Glomerular endothelial cell (primary cell): ENCODE measurements around the gene KATNAL1. TPM values are rescaled to one million over a fixed set of nuclear protein-coding genes. Genes with fewer than 3 reads are reported as not detected.

Source experiments
- DNase-seq: peaks from one replicate; pipeline ENCODE4 v3.0.0-alpha.2; 2011; ENCODE audit warnings: low read depth, low spot score; ENCODE audit errors: extremely low read depth
- total RNA-seq: library from RNA; depleted of rRNA; stranded (reverse); fragments of >200 nt; gene quantifications from 2 replicates; pipeline ENCODE4 v1.2.3, GENCODE V29; 2015

The KATNAL1 gene
- total RNA-seq, 1 donor from 2014 or later: 22.2 TPM

- DNase-seq: no peak
These were observed 134.6 kb downstream of the KATNAL1 start for GRCh38 chr13:30172593-30173302.

GRCh38 chr13:30170569-30170968 lies 136.8 kb downstream of the KATNAL1 start:
- no peak for DNase-seq

GRCh38 chr13:30169442-30169841 lies 137.9 kb downstream of the KATNAL1 start:
- no peak for DNase-seq

- no peak for DNase-seq
These were observed 141.6 kb downstream of the KATNAL1 start for GRCh38 chr13:30165796-30166195.

GRCh38 chr13:30165071-30165470 lies 142.3 kb downstream of the KATNAL1 start:
- DNase-seq: no peak

- DNase-seq: no peak
These were observed 143.2 kb downstream of the KATNAL1 start for GRCh38 chr13:30164146-30164545.

GRCh38 chr13:30163441-30163840 lies 143.9 kb downstream of the KATNAL1 start:
- no peak for DNase-seq

- no peak for DNase-seq
These were observed 147.9 kb downstream of the KATNAL1 start for GRCh38 chr13:30159446-30159839.

GRCh38 chr13:30158774-30159445 lies 148.4 kb downstream of the KATNAL1 start:
- DNase-seq: no peak

GRCh38 chr13:30157616-30157993 lies 149.7 kb downstream of the KATNAL1 start:
- DNase-seq: no peak

GRCh38 chr13:30156826-30157615 lies 150.3 kb downstream of the KATNAL1 start:
- no peak for DNase-seq

GRCh38 chr13:30156270-30156669 lies 151.1 kb downstream of the KATNAL1 start:
- no peak for DNase-seq

GRCh38 chr13:30154931-30155330 lies 152.4 kb downstream of the KATNAL1 start:
- DNase-seq: no peak

- no peak for DNase-seq
These were observed 152.8 kb downstream of the KATNAL1 start for GRCh38 chr13:30154531-30154930.

- no peak for DNase-seq
These were observed 153.6 kb downstream of the KATNAL1 start for GRCh38 chr13:30153545-30154426.

Other genes with a start within 250 kb of the KATNAL1 start
- gene UBE2L5, start 114.9 kb upstream of the KATNAL1 start, total RNA-seq: 0.18 TPM in 1 of 2 replicates, not detected in the other
- gene HMGB1, start 158.4 kb upstream of the KATNAL1 start, total RNA-seq: 298 and 383 TPM in 2 replicates